Upper lobe of left lung (tissue), 4 donors: Measurements from ENCODE around the gene SLC25A30.

Source experiments
- POLR2A ChIP-seq, 4 donors: fragments of 450-650 bp; IDR thresholded peaks; one replicate each; pipeline ENCODE4 v1.5.1; 2016 to 2017; ENCODE audit warnings: antibody characterized with exemption in 4 of 4, mild to moderate bottlenecking in 2 of 4
- TF ChIP-seq, protein P1 (sequence below), 6 experiments: fragments of 450-650 bp in 4 of 6; fragments of 200-600 bp in 2 of 6; sonication (generic) in 2 of 6; IDR thresholded peaks; one replicate each; pipeline ENCODE4 v1.5.1; 2016 to 2019; ENCODE audit warnings: antibody characterized with exemption in 6 of 6

DNA sequence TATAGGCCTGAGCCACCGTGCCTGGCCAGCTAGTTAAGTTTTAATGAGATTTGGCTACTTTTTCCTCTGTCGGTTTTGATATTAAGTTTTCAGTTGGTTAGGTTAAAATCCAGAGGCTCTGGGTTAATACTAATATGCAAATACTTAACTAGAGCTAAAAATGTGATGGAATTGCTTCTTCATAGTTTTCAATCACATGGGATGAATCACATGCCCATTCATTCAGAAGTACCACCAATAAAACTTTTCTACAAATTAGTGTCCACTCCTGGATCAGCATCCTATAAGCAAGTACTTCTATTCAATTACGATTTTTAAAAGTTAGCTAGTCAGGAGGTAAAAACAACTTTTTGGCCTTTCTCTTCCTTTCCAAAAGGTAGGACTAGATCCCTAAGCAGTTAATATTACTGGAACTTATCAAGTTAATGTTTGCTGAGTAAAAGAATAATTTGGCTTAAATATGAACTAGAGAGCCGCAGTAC lies 4.3 kb downstream of the SLC25A30 start:
- TF ChIP-seq, protein P1, sequence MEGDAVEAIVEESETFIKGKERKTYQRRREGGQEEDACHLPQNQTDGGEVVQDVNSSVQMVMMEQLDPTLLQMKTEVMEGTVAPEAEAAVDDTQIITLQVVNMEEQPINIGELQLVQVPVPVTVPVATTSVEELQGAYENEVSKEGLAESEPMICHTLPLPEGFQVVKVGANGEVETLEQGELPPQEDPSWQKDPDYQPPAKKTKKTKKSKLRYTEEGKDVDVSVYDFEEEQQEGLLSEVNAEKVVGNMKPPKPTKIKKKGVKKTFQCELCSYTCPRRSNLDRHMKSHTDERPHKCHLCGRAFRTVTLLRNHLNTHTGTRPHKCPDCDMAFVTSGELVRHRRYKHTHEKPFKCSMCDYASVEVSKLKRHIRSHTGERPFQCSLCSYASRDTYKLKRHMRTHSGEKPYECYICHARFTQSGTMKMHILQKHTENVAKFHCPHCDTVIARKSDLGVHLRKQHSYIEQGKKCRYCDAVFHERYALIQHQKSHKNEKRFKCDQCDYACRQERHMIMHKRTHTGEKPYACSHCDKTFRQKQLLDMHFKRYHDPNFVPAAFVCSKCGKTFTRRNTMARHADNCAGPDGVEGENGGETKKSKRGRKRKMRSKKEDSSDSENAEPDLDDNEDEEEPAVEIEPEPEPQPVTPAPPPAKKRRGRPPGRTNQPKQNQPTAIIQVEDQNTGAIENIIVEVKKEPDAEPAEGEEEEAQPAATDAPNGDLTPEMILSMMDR (IDR thresholded peaks at IDR 0.05) = no peak
- no peak for TF ChIP-seq POLR2A (IDR thresholded peaks at IDR 0.05)
